ENCODE measurements around the gene BSN. TPM values are rescaled to one million over a fixed set of nuclear protein-coding genes. Genes with fewer than 3 reads are reported as not detected.

BSN gene
- total RNA-seq, 2 experiments from 2014 or later = 0.12 to 0.20 TPM

DNA sequence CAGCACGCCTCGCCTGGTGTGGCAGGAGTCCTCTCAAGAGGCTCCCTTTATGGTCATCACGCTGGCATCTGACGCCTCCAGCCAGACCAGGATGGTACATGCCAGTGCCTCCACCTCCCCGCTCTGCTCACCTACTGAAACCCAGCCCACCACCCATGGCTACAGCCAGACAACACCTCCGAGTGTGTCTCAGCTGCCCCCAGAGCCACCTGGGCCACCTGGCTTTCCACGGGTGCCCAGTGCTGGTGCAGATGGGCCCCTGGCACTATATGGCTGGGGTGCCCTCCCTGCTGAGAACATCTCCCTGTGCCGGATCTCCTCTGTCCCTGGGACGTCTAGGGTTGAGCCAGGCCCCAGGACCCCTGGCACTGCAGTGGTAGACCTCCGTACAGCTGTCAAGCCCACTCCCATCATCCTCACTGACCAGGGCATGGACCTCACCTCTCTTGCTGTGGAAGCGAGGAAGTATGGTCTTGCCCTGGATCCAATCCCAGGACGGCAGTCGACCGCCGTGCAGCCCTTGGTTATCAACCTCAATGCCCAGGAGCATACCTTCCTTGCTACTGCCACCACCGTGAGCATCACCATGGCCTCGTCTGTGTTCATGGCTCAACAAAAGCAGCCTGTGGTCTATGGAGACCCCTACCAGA lies 100.0 kb downstream of the BSN start:
- H3K4me3 Mint-ChIP-seq = no peak overlapping the region
- no peak for DNase-seq
- intact Hi-C loops (cut with micrococcal nuclease) = no loop called here
- H3K36me3 Mint-ChIP-seq (ENCODE audit: low read depth) = no peaks in the 10 kb centered on the region
- CTCF ChIA-PET = interaction anchor here (0.6 kb wide), 1 partner anchor 117 kb away, joined by 3 read pairs; no protein-coding TSS in a partner anchor
- no peaks in the 10 kb centered on the region for H3K9me3 Mint-ChIP-seq
- no peaks in the 10 kb centered on the region for H3K4me1 Mint-ChIP-seq (ENCODE audit: low read depth)
- H3K27ac Mint-ChIP-seq = no peak overlapping the region
- H3K27me3 Mint-ChIP-seq (ENCODE audit: low read depth) = peaks cover 3% of the 10 kb centered on the region

GRCh38 chr3:49654955-49655556 lies 100.8 kb downstream of the BSN start:
- H3K36me3 Mint-ChIP-seq (ENCODE audit: low read depth) = no peaks in the 10 kb centered on the region
- DNase-seq = no peak
- intact Hi-C loops (cut with micrococcal nuclease) = no loop called here

GRCh38 chr3:49655731-49656285 lies 101.5 kb downstream of the BSN start:
- peaks cover 3% of the 10 kb centered on the region for H3K27me3 Mint-ChIP-seq (ENCODE audit: low read depth)
- no peak for DNase-seq
- intact Hi-C loops (cut with micrococcal nuclease) = no loop called here

More at GRCh38 chr3:49654955-49655556, 100.8 kb downstream of the BSN start:
- Mint-ChIP-seq H3K27me3 (ENCODE audit: low read depth) (peaks cover 3% of the 10 kb centered on the region), H3K9me3 (no peaks in the 10 kb centered on the region), H3K4me1 (ENCODE audit: low read depth) (no peaks in the 10 kb centered on the region), H3K27ac (no peak overlapping the region), H3K4me3 (no peak overlapping the region)
- CTCF ChIA-PET = interaction anchor here (0.6 kb wide), 1 partner anchor 117 kb away, joined by 3 read pairs; no protein-coding TSS in a partner anchor

DNA sequence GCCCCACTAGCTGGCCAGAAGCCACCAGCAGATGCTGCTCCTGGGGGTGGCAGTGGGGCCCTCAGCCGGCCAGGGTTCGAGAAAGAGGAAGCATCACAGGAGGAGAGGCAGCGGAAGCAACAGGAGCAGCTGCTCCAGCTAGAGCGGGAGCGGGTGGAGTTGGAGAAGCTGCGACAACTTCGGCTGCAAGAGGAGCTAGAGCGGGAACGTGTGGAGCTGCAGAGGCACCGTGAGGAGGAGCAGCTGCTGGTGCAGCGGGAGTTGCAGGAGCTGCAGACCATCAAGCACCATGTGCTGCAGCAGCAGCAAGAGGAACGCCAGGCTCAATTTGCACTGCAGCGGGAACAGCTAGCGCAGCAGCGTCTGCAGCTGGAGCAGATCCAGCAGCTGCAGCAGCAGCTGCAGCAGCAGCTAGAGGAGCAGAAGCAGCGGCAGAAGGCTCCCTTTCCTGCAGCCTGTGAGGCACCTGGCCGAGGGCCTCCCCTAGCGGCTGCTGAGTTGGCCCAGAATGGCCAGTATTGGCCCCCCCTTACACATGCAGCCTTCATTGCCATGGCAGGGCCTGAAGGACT lies 102.3 kb downstream of the BSN start:
- no peaks in the 10 kb centered on the region for H3K4me1 Mint-ChIP-seq (ENCODE audit: low read depth)
- no peaks in the 10 kb centered on the region for H3K9me3 Mint-ChIP-seq
- H3K27ac Mint-ChIP-seq = no peak overlapping the region
- no peak for DNase-seq
- H3K36me3 Mint-ChIP-seq (ENCODE audit: low read depth) = no peaks in the 10 kb centered on the region
- intact Hi-C loops (cut with micrococcal nuclease) = no loop called here
- no peak overlapping the region for H3K4me3 Mint-ChIP-seq
- CTCF ChIA-PET = interaction anchor here (0.6 to 0.9 kb wide), 2 partner anchors 117 to 476 kb away, joined by 5 read pairs; no protein-coding TSS in a partner anchor
- peaks cover 3% of the 10 kb centered on the region for H3K27me3 Mint-ChIP-seq (ENCODE audit: low read depth)

More at GRCh38 chr3:49655731-49656285, 101.5 kb downstream of the BSN start:
- Mint-ChIP-seq H3K27ac (no peak overlapping the region), H3K9me3 (no peaks in the 10 kb centered on the region), H3K4me1 (ENCODE audit: low read depth) (no peaks in the 10 kb centered on the region), H3K36me3 (ENCODE audit: low read depth) (no peaks in the 10 kb centered on the region), H3K4me3 (no peak overlapping the region)
- CTCF ChIA-PET = no interaction called here

GRCh38 chr3:49657208-49657915 lies 103.1 kb downstream of the BSN start:
- no peak overlapping the region for H3K27ac Mint-ChIP-seq
- no peaks in the 10 kb centered on the region for H3K4me1 Mint-ChIP-seq (ENCODE audit: low read depth)
- no peak for DNase-seq
- CTCF ChIA-PET = interaction anchor here (0.6 to 0.9 kb wide), 2 partner anchors 118 to 477 kb away, joined by 5 read pairs; no protein-coding TSS in a partner anchor
- no peaks in the 10 kb centered on the region for H3K9me3 Mint-ChIP-seq
- H3K27me3 Mint-ChIP-seq (ENCODE audit: low read depth) = peaks cover 3% of the 10 kb centered on the region
- intact Hi-C loops (cut with micrococcal nuclease) = no loop called here
- no peak overlapping the region for H3K4me3 Mint-ChIP-seq
- no peaks in the 10 kb centered on the region for H3K36me3 Mint-ChIP-seq (ENCODE audit: low read depth)

DNA sequence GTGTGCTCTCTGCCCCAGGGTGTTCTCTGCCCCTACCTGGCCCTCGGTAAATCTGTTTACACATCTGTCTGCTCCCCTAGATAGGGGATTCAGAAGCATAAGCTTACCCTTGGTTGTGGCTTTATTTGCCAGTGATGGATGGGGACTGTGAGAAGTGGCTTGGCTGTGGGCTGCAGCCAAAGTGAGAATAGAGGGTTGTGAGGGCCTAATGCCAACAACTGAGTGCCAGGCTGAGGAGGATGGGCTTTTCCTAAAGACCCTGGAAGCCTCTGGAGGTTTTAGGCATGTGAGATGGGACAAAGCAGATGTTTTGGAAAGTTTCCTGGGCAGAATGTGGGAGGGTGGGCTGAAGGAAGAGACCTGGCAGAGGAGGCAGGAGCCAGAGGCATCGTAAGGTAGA lies 104.4 kb downstream of the BSN start:
- Mint-ChIP-seq H3K27me3 (ENCODE audit: low read depth) (peaks cover 3% of the 10 kb centered on the region), H3K4me1 (ENCODE audit: low read depth) (no peaks in the 10 kb centered on the region), H3K36me3 (ENCODE audit: low read depth) (no peaks in the 10 kb centered on the region), H3K4me3 (no peak overlapping the region), H3K27ac (no peak overlapping the region), H3K9me3 (no peaks in the 10 kb centered on the region)
- DNase-seq = no peak
- CTCF ChIA-PET = no interaction called here
- intact Hi-C loops (cut with micrococcal nuclease) = no loop called here

- CTCF ChIA-PET = interaction anchor here (1.3 to 1.5 kb wide), 2 partner anchors 12 to 120 kb away, joined by 3 to 9 read pairs; no protein-coding TSS in a partner anchor
- no peaks in the 10 kb centered on the region for H3K9me3 Mint-ChIP-seq
- H3K36me3 Mint-ChIP-seq (ENCODE audit: low read depth) = no peaks in the 10 kb centered on the region
- no peak overlapping the region for H3K4me3 Mint-ChIP-seq
- intact Hi-C loops (cut with micrococcal nuclease) = no loop called here
- no peak for DNase-seq
- H3K27me3 Mint-ChIP-seq (ENCODE audit: low read depth) = peaks cover 3% of the 10 kb centered on the region
- H3K27ac Mint-ChIP-seq = no peak overlapping the region
- no peaks in the 10 kb centered on the region for H3K4me1 Mint-ChIP-seq (ENCODE audit: low read depth)
These were observed 105.5 kb downstream of the BSN start for GRCh38 chr3:49659756-49660155.

- CTCF ChIA-PET = interaction anchor here (0.5 kb wide), 1 partner anchor 579 kb away, joined by 4 read pairs; no protein-coding TSS in a partner anchor
- no peak overlapping the region for H3K27ac Mint-ChIP-seq
- no peak for DNase-seq
- intact Hi-C loops (cut with micrococcal nuclease) = no loop called here
- H3K9me3 Mint-ChIP-seq = no peaks in the 10 kb centered on the region
- no peaks in the 10 kb centered on the region for H3K36me3 Mint-ChIP-seq (ENCODE audit: low read depth)
- no peak overlapping the region for H3K4me3 Mint-ChIP-seq
- H3K27me3 Mint-ChIP-seq (ENCODE audit: low read depth) = peaks cover 3% of the 10 kb centered on the region
- H3K4me1 Mint-ChIP-seq (ENCODE audit: low read depth) = no peaks in the 10 kb centered on the region
These were observed 107.0 kb downstream of the BSN start for GRCh38 chr3:49661281-49661680.

- no peak for DNase-seq
- intact Hi-C loops (cut with micrococcal nuclease) = no loop called here
- CTCF ChIA-PET = no interaction called here
- no peaks in the 10 kb centered on the region for H3K36me3 Mint-ChIP-seq (ENCODE audit: low read depth)
- H3K4me3 Mint-ChIP-seq = no peak overlapping the region
- H3K9me3 Mint-ChIP-seq = no peaks in the 10 kb centered on the region
- H3K27me3 Mint-ChIP-seq (ENCODE audit: low read depth) = no peaks in the 10 kb centered on the region
- H3K4me1 Mint-ChIP-seq (ENCODE audit: low read depth) = no peaks in the 10 kb centered on the region
- no peak overlapping the region for H3K27ac Mint-ChIP-seq
These were observed 107.7 kb downstream of the BSN start for GRCh38 chr3:49662021-49662420.

- no peaks in the 10 kb centered on the region for H3K9me3 Mint-ChIP-seq
- H3K4me1 Mint-ChIP-seq (ENCODE audit: low read depth) = no peaks in the 10 kb centered on the region
- H3K4me3 Mint-ChIP-seq = no peak overlapping the region
- CTCF ChIA-PET = interaction anchor here (1.3 kb wide), 1 partner anchor 123 kb away, joined by 6 read pairs; no protein-coding TSS in a partner anchor
- no peaks in the 10 kb centered on the region for H3K36me3 Mint-ChIP-seq (ENCODE audit: low read depth)
- DNase-seq = no peak
- intact Hi-C loops (cut with micrococcal nuclease) = no loop called here
- no peak overlapping the region for H3K27ac Mint-ChIP-seq
- H3K27me3 Mint-ChIP-seq (ENCODE audit: low read depth) = no peaks in the 10 kb centered on the region
These were observed 108.6 kb downstream of the BSN start for GRCh38 chr3:49662720-49663413.

- Mint-ChIP-seq H3K27me3 (ENCODE audit: low read depth) (no peaks in the 10 kb centered on the region), H3K9me3 (no peaks in the 10 kb centered on the region), H3K4me3 (no peak overlapping the region), H3K4me1 (ENCODE audit: low read depth) (no peaks in the 10 kb centered on the region), H3K36me3 (ENCODE audit: low read depth) (no peaks in the 10 kb centered on the region), H3K27ac (no peak overlapping the region)
- no peak for DNase-seq
- CTCF ChIA-PET = interaction anchor here (1.3 kb wide), 1 partner anchor 124 kb away, joined by 6 read pairs; no protein-coding TSS in a partner anchor
- intact Hi-C loops (cut with micrococcal nuclease) = no loop called here
These were observed 109.6 kb downstream of the BSN start for GRCh38 chr3:49663831-49664230.

All from activated naive CD4-positive, alpha-beta T cell treated with anti-CD3 and anti-CD28 coated beads for 36 hours (primary cell).